ENCODE data around the gene MKNK2.
"Not testable (repeated sequence)": the region's sequence is repeated elsewhere in the genome, so short reads cannot be mapped to it uniquely, and the experiment has no call there.

Gene MKNK2

GRCh38 chr19:2044709-2045500 is 6.1 kb downstream of the MKNK2 start:
- no peak for DNase-seq (ENCODE audit: low spot score)

GRCh38 chr19:2043961-2044708 is 6.9 kb downstream of the MKNK2 start:
- DNase-seq (ENCODE audit: low spot score): no peak

- DNase-seq (ENCODE audit: low spot score): no peak
Measured at GRCh38 chr19:2043251-2043641, 7.8 kb downstream of the MKNK2 start.

- DNase-seq (ENCODE audit: low spot score): no peak
Measured at GRCh38 chr19:2042485-2043250, 8.4 kb downstream of the MKNK2 start.

GRCh38 chr19:2041683-2042484 is 9.2 kb downstream of the MKNK2 start:
- DNase-seq (ENCODE audit: low spot score): peak; percentile 93

GRCh38 chr19:2041433-2041682 is 9.7 kb downstream of the MKNK2 start:
- DNase-seq (ENCODE audit: low spot score): no peak

GRCh38 chr19:2040647-2041432 is 10.2 kb downstream of the MKNK2 start:
- no peak for DNase-seq (ENCODE audit: low spot score)

- no peak for DNase-seq (ENCODE audit: low spot score)
Measured at GRCh38 chr19:2039959-2040646, 10.9 kb downstream of the MKNK2 start.

- no peak for DNase-seq (ENCODE audit: low spot score)
Measured at GRCh38 chr19:2039089-2039958, 11.7 kb downstream of the MKNK2 start.

GRCh38 chr19:2038284-2039088 is 12.6 kb downstream of the MKNK2 start:
- no peak for DNase-seq (ENCODE audit: low spot score)

GRCh38 chr19:2037651-2038255 is 13.3 kb downstream of the MKNK2 start:
- no peak for DNase-seq (ENCODE audit: low spot score)

- DNase-seq (ENCODE audit: low spot score): no peak
Measured at GRCh38 chr19:2036424-2036823, 14.6 kb downstream of the MKNK2 start.

GRCh38 chr19:2035590-2035991 is 15.5 kb downstream of the MKNK2 start:
- no peak for DNase-seq (ENCODE audit: low spot score)

- DNase-seq (ENCODE audit: low spot score): peak; percentile 64
Measured at GRCh38 chr19:2034729-2035589, 16.1 kb downstream of the MKNK2 start.

GRCh38 chr19:2034253-2034652 is 16.8 kb downstream of the MKNK2 start:
- DNase-seq (ENCODE audit: low spot score): not testable (repeated sequence)

GRCh38 chr19:2033825-2034159 is 17.3 kb downstream of the MKNK2 start:
- DNase-seq (ENCODE audit: low spot score): no peak

GRCh38 chr19:2033115-2033824 is 17.8 kb downstream of the MKNK2 start:
- DNase-seq (ENCODE audit: low spot score): no peak

Data from GM03348 (cell line).